ACHN (cell line): ENCODE results near the gene ACADVL.
"Not testable (repeated sequence)": the region's sequence is repeated elsewhere in the genome, so short reads cannot be mapped to it uniquely, and the experiment has no call there.

ENCODE experiments used
- DNase-seq: peaks from one replicate; pipeline ENCODE4 v3.0.0-alpha.2; 2015
- in situ Hi-C: cut with HindIII; loops from 2 replicates; pipeline ENCODE4 v1.10.0; 2017; ENCODE audit warnings: low sequenced_read_pairs, low pct_ligation_motif_present, low pct_unique_long_range_greater_than_20kb

Gene ACADVL

DNA sequence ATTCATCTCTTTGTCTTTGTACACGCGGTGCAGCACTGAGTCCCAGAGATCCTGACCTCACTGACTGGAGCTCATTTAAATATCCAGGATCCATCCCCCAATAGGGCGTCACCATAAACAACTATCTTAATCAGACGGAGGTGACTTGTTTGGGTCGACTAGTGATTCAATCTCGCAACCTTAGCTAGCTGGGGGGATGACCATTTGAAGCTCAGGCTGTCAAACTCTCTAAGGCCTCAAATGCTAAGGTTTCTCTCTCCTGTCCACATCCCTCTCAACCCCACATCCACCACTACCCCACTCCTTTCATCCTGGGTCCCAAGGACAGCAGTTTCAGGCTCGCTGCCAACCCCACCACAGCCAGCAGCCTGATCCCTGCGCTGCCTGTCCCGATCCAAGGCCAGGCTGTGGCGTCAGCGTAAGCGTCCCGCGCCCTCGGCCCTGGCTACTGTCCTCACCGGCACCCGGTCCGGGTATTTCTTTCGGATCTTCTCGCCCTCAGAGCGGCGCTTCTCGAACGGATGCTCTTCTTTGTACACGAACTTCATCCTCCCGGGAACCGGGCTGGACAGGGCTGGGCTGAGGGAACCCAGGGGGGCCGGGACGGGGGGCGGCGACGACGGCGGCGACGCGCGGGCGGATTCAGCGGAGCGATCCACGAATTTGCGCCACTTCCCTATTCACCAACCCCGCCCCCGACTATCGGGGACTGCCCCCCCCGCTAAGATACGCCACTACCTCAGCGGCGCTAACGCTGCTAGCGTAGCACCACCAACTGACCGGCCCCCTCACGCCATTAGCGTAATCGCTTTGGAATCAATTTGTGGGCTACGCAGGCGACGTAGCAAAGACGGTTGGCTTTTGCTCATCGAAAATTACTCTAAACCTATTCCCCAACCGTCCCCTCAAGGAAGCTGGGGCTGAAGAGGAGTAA, 22.3 kb downstream of the ACADVL start, which contains the start of gene GABARAP:
GABARAP (minus strand) TSS at position 667 of the 934 bp plus-strand sequence; CDS start at position 548, 119 bp downstream.
- in situ Hi-C loops, result no loop called here
- DNase-seq, result peak; percentile 91

DNA sequence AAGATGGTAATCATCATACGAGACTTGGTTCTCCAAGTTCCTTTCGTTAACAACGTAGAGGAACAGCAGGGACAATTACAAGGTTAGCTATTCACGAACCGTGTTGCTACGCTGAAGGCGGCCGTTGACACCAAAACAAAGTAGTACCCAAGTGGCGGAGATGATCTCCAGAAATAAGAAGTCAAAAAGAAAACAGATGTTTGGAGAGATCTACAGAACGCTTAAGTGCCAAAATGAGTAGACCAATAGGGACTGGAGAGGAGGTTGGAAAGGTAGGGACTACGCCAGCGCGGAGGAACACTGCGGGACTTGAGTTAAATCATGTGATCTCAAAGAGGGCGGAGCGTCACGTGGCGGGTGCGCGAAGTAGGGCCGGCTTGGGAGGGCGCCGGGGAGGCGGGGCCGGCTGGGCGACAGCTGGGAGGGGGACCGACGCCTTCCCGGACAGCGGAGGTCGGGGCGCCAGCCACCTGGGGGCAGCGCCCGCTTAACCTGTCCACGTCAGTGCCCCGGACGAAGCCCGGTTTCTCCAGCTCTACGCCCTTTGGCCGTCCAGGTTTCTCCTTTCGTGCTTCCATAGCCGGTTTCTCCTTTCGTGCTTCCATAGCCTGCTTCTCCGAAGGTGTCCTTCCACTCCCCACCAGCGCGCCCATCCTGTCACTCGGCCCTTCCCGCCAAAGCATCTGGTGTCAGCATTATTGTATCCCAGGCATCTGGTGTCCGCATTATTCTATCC, 23.1 kb downstream of the ACADVL start:
- in situ Hi-C loops, result no loop called here
- DNase-seq, result peak; percentile 97

DNA sequence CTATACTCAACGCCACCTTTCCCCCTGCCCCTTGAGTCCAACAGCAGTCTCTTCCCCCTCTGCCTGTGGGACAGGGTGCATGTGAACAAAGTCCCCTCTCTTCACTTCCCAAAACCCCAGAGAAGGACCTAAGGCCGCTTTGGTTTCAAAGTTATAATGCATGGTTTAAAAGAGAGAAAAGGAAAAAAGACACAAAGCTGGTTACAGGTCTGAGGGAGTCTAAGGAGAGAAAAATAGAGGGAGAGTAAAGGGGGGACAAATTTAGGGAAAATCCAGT, 23.7 kb downstream of the ACADVL start:
- in situ Hi-C loops, result no loop called here
- no peak for DNase-seq

DNA sequence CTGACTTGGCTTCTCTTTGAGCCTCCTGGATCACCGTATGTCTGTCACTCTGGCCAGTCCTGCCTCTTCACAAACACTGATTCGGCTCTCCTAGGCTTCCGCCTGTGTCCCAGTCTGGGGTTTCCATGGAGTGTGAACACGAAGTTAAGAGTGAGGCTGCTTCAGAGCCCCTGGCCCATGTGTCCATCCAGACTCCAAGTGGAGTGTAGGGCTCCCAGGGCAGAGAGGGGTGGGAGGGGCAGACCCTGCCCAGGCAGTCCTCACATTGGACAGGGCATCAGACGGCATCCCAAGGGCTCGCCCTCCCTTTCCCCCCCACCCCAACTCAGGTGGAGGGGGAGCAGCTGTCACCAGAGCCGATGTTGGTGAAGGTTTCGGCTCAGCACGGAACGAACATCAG, 24.1 kb downstream of the ACADVL start:
- in situ Hi-C loops, DNase-seq: not testable (repeated sequence)

DNA sequence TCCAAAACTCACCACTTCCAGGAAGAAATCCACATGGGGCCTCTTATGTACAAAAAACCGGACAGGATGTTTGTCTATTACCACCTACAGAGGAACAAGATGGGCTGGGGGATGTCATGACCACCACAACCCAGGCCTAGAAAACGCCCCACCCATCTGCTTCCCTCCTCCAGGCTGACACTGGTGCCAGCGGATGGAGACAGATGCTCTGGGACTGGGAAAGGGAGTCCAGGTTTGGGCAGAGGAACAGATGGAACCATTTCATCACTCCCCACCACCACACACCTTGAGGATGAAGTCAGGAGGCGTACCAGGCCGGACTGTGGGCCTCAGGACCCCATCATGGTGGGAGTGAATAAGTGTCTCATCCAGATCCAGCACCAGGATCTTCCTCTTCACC, 27.0 kb downstream of the ACADVL start:
- DNase-seq, result no peak
- in situ Hi-C loops, result no loop called here

DNA sequence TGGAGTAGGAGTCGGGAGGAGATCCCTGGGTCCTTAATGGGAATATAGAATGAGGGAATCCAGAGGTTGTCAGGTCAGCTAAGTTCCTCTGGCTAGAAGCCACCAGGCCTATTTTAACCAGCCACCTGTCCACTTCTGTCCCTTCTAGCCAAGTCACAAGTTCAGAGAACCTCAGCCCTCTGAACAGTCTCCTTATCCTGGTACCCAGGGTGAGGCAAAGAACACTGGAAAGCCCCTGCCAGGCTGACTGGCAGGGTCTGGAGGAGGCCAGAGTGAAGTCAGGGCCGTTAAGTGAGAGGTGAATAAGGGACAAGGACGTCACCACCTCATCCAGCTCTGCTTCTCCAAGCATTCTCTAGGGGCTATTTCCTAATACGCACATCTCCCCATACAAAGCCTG, 29.1 kb downstream of the ACADVL start:
- in situ Hi-C loops, result no loop called here

DNA sequence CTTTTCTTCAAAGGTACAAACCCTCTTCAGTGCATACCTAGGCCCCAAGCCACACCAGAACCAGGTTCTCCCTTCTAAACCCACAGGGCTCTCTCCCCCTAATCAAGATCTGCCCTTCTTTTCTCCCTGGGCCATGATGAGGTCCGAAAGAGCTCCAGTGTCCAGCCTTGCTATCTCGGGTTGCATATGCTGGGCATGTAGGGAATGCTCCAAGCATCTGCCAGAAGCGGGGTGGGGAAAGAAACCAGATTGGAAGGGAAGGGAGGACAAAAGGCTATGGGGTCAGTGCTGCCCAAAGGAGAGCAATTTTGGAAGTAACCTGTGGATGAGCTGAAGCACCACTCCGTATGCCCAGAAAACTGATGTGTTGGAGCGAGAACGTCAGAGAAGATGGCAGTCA, 29.5 kb downstream of the ACADVL start:
- in situ Hi-C loops, result no loop called here
- no peak for DNase-seq

More for the DNA sequence above, 29.1 kb downstream of the ACADVL start:
- DNase-seq, result no peak

DNA sequence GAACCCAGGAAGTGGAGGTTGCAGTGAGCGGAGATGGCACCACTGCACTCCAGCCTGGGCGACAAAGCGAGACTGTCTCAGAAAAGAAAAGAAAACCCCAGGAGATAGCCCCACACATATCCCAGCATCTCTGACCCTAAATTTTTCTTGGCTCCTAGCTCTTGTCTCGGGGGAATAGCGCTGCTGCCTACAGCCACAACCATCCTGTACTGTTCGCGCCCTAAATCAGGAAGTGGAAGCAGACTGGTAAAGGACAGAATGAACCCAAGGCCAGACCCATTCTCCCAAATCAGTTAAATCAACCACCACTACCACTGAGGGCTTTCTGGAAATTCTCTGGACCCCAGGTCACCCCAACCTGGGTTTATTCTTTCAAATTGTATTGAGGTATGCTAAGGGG, 30.1 kb downstream of the ACADVL start:
- in situ Hi-C loops, result no loop called here
- DNase-seq, result no peak

DNA sequence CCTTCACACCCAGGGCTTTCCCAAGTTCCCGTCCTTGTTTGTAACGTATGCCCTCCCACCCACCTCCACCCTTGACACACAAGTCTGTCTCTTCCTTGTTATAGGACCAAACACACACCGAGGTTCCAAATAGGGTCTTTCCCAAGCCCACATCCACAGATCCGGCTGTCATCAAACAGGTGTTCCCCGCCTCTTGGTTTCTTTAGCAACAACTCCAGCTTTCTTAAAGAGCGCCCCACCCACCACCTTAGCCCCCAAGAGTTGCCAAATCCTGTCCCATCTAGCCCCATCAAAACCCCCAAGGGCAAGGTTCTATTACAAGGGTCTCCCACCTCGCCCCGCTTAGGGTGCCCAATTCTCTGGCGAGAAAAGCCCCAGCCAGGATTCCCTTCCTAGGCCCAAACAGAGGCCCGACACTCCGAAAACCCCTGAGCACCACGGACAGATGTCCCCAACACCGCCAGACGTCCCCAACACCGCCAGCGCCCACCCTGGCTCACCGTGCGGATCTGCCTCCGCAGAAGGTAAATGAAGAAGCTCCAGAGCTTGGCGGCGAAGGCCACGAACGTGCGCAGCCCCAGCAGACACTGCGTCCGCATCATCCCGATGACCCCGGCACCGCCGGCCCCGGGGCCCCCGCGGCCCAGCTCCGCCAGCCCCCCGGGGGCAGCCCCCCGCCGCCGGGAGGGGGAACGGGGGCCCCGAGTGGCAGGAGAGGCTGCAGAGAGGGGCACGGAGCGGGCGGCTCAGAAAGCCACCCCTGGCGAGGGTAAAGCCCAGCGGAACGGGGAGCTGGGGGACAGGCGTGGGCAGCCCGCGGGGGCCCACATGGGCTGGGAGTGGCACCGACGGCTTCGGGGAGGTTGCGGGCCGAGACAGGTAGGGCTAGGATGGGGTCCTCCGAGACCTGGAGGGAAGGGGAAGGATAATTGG, 31.2 kb downstream of the ACADVL start:
- in situ Hi-C loops, result no loop called here
- no peak for DNase-seq

DNA sequence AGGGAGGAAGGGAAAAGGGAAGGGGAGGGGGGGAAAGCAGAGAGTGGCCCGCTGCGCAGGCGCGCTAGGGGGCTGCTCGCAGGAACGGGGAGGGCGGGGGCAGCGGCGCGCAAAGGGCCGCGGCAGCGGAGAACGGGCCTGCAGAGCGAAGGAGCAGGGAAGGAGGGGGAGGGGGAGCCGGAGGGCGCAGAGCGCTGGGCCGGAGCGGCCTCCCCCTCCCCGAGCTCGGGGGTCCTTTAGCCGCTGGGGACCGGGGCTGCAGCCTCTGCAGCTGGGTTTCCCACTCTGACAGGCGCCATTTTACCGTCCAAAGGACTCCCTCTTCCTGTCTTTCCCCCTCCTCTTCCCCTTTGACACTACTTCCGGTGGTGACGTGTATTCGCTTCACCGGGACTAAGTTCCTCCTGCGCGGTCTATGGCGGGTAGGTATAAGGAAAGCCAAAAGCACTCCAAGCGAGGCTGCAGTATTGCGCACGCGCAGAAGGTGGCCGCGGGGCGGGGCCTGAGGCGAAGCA, 32.0 kb downstream of the ACADVL start, which contains the start of gene CTDNEP1:
CTDNEP1 (minus strand) TSS at position 74 of the 515 bp plus-strand sequence. CDS start 438 bp downstream, outside the sequence.
- in situ Hi-C loops, result no loop called here
- DNase-seq, result peak; percentile 100

DNA sequence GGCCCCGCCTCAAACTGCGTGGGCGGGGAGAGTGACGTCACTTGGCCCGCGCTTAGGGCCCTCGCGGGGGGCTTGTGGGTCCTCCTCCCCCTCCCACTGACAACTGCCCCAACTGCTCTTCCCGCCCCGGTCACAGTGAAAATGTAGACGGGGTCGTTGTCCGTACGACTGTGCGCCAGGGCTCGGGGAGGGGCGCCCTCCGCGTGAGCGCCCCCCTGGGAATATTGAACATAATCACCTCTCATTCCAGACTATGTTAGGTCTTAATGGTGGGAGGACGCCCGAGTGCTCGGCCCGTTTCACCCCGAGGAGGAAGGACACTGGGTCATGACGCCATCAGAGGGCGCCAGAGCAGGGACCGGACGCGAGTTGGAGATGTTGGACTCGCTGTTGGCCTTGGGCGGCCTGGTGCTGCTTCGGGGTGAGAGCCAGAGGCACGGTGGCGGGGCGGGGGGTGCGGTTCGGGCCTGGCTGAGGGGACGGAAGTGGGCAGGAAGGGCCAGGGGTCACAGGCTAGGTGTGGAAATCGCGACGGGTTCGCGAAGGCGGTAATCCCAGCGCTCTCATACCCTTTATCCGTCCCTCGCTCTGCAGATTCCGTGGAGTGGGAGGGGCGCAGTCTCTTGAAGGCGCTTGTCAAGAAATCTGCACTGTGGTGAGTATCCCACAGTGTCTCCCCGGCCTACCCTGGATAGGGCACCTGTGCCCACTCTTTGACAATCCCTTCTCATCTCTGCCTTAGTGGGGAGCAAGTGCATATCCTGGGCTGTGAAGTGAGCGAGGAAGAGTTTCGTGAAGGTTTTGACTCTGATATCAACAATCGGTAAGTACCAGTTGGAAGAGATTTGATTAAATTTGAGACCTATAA, 32.7 kb downstream of the ACADVL start, which contains the start of gene ELP5:
ELP5 (plus strand) TSS at position 40 of the 868 bp plus-strand sequence; CDS start at position 376, 336 bp downstream.
- in situ Hi-C loops, result no loop called here
- DNase-seq, result peak; percentile 96

DNA sequence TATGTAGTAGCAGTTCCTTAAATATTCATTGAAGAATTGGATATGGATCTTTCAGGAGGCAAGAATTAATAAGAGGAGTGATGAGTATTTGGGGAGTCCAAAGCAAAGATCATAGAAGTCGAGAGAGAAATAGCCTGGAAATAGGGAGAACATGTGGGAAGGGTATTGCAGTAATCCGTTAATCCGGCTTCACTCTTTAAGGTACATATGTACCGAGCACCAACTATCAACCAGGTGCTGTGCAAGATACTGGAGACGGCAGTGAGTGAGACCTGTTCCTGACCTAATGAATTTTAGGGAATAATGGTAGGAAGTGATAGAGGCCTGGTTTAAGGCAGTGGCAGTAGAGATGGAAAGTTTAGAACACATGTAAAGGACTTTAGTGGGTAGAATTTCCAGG, 33.3 kb downstream of the ACADVL start:
- no peak for DNase-seq
- in situ Hi-C loops, result no loop called here

DNA sequence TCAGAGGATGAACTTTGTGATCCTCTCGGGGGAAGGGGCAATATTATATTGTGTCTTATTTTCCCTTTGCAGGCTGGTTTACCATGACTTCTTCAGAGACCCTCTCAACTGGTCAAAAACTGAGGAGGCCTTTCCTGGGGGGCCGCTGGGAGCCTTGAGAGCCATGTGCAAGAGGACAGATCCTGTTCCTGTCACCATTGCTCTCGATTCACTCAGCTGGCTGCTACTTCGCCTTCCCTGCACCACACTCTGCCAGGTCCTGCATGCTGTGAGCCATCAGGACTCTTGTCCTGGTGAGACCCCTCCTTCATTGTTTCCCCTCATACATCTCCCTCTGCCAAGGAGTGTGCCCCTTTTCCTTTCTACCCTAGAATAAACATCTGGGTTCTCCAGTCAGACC, 34.8 kb downstream of the ACADVL start:
- no peak for DNase-seq
- in situ Hi-C loops, result no loop called here

DNA sequence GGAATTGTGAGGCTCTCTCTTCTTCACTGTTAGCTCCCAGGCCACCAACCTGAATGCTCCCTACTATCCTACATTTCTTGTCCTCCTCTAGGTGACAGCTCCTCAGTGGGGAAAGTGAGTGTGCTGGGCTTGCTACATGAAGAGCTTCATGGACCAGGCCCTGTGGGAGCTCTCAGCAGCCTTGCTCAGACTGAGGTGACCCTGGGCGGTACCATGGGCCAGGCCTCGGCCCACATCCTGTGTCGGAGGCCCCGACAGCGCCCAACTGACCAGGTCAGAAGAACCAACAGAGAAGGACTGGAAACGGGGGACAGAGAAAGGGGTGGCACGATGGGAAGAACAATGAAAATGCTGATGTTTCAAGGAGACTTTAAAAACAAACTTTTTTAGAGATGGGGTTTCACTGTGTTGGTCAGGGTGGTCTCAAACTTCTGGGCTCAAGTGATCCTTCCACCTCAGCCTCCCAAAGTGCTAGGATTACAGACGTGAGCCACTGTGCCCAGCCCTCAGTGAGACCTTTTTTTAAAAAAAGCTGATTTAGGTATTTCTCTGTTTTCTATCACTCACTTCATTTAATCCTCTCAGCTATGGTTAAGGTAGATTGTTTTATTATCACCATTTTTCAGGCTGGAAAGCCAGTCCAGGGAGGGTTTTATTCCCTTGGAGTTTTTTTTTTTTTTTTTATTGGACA, 37.2 kb downstream of the ACADVL start:
- DNase-seq, result no peak
- in situ Hi-C loops, result no loop called here

DNA sequence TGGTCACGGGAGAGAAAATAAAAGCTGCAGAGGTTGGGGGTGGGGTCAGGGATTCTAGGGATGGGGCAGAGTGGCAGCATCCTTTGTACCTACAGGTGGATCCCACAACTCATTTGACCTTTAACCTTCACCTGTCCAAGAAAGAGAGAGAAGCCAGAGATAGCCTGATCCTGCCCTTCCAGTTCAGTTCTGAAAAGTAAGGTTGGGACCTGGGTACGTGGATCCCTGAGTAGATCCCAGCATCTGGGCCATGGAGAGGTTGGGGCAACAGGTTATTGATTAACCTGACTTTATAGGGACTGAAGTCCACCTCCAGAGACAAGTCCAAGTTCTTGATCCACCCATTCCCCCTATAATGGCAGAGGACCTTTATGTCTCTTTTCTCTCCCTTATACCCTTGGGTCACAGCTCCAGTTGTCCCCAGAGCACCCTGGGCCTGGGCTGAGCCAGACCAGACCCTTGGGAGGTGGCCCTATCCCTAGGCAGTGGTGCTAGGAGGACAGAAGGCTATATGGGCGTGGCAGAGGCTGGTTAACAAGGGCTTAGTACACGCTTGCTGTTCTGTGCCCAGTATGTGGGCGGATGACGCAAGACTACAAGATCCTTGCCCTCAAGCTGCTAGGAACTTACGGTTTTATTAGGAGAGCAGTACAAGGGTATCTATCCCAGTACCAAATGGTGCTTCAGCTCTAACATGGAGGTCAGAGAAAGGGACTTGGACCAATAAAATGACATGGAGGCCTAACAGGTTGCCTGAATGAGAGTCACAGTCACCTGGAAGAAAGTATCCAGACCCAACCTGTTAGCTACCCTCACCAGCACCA, 39.2 kb downstream of the ACADVL start:
- no peak for DNase-seq
- in situ Hi-C loops, result no loop called here

DNA sequence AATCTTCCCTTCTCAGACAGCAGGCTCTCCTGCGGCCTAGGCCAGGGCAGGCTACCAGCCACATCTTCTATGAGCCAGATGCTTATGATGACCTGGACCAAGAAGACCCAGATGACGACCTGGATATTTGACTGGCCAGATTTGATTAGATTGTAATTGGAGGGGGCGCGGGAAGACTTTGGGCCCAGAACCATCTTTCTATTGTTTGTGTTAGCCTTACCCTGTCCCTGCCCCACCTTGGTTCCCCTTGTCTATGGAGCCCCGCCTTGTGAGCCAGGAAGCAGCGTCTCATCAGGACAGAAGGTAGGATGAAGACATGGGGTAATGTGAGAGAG, 39.8 kb downstream of the ACADVL start:
- in situ Hi-C loops, result no loop called here

More for the DNA sequence above, 39.8 kb downstream of the ACADVL start:
- DNase-seq, result no peak
